ENCODE measurements around the gene S1PR4. TPM values are rescaled to one million over a fixed set of nuclear protein-coding genes. Genes with fewer than 3 reads are reported as not detected.

Gene S1PR4
- total RNA-seq, 1 donor from 2014 or later, result 4.9 TPM

DNA sequence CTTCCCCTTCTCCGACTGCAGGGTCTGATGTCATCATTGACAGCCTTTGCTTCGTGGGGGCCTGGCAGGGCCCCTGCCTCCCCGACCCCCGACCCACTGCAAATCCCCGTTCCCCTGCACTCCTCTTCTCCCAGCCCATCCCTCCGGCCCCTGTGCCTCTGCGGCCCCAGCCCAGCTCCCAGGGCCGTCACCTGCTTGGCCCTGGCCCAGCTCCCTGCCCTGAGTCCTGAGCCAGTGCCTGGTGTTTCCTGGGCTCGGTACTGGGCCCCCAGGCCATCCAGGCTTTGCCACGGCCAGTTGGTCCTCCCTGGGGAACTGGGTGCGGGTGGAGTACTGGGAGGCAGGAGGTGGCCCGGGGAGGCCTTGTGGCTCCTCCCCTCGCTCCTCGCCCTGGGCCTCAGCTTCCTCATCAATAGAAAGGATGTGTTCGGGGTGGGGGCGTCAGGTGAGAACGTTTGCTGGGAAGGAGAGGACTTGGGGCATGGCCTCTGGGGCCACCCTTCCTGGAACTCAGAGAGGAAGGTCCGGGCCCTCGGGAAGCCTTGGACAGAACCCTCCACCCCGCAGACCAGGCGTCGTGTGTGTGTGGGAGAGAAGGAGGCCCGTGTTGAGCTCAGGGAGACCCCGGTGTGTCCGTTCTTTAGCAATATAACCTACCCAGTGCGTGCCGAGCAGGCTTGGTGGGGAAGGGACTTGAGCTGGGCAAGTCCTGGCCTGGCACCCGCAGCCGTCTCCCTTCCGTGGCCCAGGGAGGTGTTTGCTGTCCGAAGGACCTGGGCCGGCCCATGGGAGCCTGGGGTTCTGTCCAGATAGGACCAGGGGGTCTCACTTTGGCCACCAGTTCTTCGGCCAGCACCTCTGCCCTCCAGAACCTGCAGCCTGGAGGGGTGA lies 30.0 kb downstream of the S1PR4 start:
- Histone ChIP-seq H3K4me3 (no peak overlapping the region), H3K9me3 (no peaks in the 10 kb centered on the region), H3K36me3 (peaks cover 38 to 50% of the 10 kb centered on the region in 2 donors), H3K4me1 (no peaks in the 10 kb centered on the region), H3K27ac (no peak overlapping the region), H3K27me3 (no peaks in the 10 kb centered on the region)
- no peak for DNase-seq (ENCODE audit: low spot score in 2 of 2)
- TF ChIP-seq, protein P1, sequence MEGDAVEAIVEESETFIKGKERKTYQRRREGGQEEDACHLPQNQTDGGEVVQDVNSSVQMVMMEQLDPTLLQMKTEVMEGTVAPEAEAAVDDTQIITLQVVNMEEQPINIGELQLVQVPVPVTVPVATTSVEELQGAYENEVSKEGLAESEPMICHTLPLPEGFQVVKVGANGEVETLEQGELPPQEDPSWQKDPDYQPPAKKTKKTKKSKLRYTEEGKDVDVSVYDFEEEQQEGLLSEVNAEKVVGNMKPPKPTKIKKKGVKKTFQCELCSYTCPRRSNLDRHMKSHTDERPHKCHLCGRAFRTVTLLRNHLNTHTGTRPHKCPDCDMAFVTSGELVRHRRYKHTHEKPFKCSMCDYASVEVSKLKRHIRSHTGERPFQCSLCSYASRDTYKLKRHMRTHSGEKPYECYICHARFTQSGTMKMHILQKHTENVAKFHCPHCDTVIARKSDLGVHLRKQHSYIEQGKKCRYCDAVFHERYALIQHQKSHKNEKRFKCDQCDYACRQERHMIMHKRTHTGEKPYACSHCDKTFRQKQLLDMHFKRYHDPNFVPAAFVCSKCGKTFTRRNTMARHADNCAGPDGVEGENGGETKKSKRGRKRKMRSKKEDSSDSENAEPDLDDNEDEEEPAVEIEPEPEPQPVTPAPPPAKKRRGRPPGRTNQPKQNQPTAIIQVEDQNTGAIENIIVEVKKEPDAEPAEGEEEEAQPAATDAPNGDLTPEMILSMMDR (IDR thresholded peaks at IDR 0.05), result no peak
- intact Hi-C loops (cut with DNase I), result no loop called here

DNA sequence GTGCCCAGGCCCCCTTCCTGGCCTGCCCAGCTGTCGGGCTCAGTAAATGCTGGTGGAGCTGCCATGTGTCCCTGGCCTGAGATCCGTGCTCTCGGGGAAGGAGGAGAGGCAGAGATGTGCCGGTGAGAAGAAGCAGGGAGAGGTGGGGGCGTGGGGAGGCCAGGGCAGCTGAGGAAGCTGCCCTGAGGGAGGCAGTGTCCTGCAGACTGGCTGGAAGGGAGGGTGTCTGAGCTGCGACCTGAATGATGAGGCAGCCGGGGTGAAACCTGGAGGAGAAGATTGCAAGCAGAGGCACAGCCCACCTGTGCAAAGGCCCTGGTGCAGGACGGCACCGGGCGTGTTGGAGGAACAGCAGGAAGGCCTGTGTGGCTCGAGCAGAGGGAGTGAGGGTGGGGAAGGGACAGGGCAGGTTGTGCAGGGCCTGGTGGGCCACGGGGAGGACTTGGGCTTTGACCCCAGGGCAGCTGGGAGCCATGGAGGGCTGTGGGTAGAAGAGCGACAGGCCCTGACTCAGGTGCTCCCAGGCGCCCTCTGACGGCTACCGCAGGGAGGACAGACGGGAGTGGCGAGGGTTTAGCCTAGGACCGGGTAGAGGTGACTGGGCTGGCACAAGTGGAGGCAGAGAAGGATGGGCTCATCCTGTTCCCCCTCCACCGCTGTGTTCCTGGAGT lies 31.9 kb downstream of the S1PR4 start:
- no peaks in the 10 kb centered on the region for H3K9me3 ChIP-seq
- DNase-seq (ENCODE audit: low spot score in 2 of 2), result peak in 1 of 2 donors; percentile 72
- peaks cover 20 to 31% of the 10 kb centered on the region in 2 donors for H3K36me3 ChIP-seq
- intact Hi-C loops (cut with DNase I), result no loop called here
- no peak overlapping the region for H3K27ac ChIP-seq
- no peak overlapping the region for H3K4me3 ChIP-seq
- no peaks in the 10 kb centered on the region for H3K27me3 ChIP-seq
- H3K4me1 ChIP-seq, result no peaks in the 10 kb centered on the region
- TF ChIP-seq, protein P1 (IDR thresholded peaks at IDR 0.05), result peak in 2 of 3 experiments; percentile 32 to 58

DNA sequence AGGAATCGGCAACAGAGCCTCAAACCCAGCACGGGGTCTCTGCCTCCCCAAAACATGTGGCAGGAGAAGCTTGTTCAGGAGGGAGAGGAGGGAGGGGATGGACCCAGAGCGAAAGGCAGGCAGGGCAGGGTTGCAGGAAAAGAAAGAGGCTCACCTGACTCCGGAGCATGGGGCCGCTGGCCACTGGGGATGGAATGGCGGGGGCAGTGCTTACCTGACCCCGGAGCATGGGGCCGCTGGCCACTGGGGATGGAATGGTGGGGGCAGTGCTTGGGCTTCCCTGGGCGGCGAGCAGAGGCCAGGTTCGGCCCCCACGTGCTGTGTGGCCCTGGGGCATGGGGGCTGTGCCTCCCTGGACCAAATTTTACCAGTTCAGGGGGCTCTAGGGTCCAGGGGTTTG lies 32.6 kb downstream of the S1PR4 start:
- no peak for DNase-seq (ENCODE audit: low spot score in 2 of 2)
- no peaks in the 10 kb centered on the region for H3K27me3 ChIP-seq
- no peak overlapping the region for H3K27ac ChIP-seq
- H3K36me3 ChIP-seq, result peaks cover 15 to 23% of the 10 kb centered on the region in 2 donors
- H3K9me3 ChIP-seq, result no peaks in the 10 kb centered on the region
- H3K4me1 ChIP-seq, result no peaks in the 10 kb centered on the region
- H3K4me3 ChIP-seq, result no peak overlapping the region
- TF ChIP-seq, protein P1 (IDR thresholded peaks at IDR 0.05), result no peak
- intact Hi-C loops (cut with DNase I), result no loop called here

DNA sequence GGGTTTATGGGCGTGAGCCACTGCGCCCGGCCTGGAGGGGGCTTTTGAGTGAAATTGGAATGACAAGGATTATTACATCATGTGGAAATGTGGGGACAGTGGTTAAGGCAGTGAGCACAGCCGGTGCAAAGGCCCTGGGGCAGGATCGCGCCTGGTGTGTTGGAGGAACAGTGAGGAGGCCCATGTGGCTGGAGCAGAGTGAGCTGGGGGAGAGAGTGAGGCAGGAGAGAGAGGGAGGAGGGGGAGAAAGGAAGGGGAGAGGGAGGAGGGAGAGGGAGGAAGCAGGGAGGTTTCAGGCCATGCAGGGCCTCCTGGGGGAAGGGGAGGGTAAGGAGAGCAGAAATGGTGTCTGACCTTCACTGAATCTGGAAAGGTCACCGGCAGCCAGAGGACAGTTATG lies 34.6 kb downstream of the S1PR4 start:
- H3K4me1 ChIP-seq, result no peaks in the 10 kb centered on the region
- no peak overlapping the region for H3K4me3 ChIP-seq
- DNase-seq (ENCODE audit: low spot score in 2 of 2), result no peak
- no peak overlapping the region for H3K27ac ChIP-seq
- no peaks in the 10 kb centered on the region for H3K9me3 ChIP-seq
- peaks cover 0 to 4% of the 10 kb centered on the region in 2 donors for H3K36me3 ChIP-seq
- H3K27me3 ChIP-seq, result no peaks in the 10 kb centered on the region
- TF ChIP-seq, protein P1 (IDR thresholded peaks at IDR 0.05), result no peak
- intact Hi-C loops (cut with DNase I), result no loop called here

DNA sequence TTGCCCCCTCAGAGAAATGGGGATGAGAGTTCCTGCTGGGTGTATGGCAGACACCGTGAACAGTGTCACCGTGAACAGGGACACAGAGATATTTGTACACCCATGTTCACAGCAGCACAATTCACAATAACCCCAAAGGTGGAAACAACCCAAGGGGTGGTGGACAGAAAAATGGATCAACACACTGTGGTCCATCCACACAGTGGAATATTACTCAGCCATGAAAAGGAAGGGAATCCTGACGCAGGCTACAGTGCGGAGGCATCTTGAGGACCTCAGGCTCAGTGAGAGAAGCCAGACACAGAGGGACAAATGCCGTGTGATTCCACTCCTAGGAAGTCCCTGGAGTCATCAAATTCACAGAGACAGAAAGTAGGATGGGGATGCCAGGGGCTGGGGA lies 38.3 kb downstream of the S1PR4 start:
- no peaks in the 10 kb centered on the region for H3K4me1 ChIP-seq
- no peak overlapping the region for H3K4me3 ChIP-seq
- intact Hi-C loops (cut with DNase I), result loop anchor here (5.0 kb wide), 1 partner anchor 220 kb away; no protein-coding TSS in a partner anchor
- no peaks in the 10 kb centered on the region for H3K27me3 ChIP-seq
- DNase-seq (ENCODE audit: low spot score in 2 of 2), result no peak
- TF ChIP-seq, protein P1 (IDR thresholded peaks at IDR 0.05), result no peak
- H3K27ac ChIP-seq, result no peak overlapping the region
- H3K36me3 ChIP-seq, result no peaks in the 10 kb centered on the region
- H3K9me3 ChIP-seq, result no peaks in the 10 kb centered on the region

Measured in ascending aorta (tissue), 2 donors.